A549 (cell line): ENCODE measurements around the gene LELP1. TPM values are rescaled to one million over a fixed set of nuclear protein-coding genes. Genes with fewer than 3 reads are reported as not detected.

Source experiments
- ATAC-seq, 2 experiments: fragments of 200-7000 bp in 1 of 2; fragments of >200 bp in 1 of 2; cut with Nextera tagmentation in 1 of 2; cut with Tn5 transposase in 1 of 2; 3 replicates each; pipeline versions ENCODE4 v1.8.0 to v1.9.1; 2018 to 2020; ENCODE audit warnings: mild to moderate bottlenecking in 1 of 2, moderate library complexity in 1 of 2
- CTCF ChIA-PET: fragments of 300-600 bp; sonication (Branson Sonifier 250); formaldehyde crosslinking; extraction: SDS; loops from one replicate; lab custom pipeline; 2021; ENCODE audit warnings: antibody characterized with exemption, inconsistent platforms; lab: Yijun Ruan, JAX
- POLR2A ChIA-PET: fragments of 350-600 bp; formaldehyde crosslinking; extraction: SDS; loops from one replicate; lab custom pipeline; 2021; ENCODE audit warnings: antibody characterized with exemption, inconsistent platforms; lab: Yijun Ruan, JAX
- DNase-seq, 2 experiments: peaks; one replicate each; pipeline versions ENCODE4 v3.0.0 to v3.0.0-alpha.2; 2011 to 2016; ENCODE audit warnings: low read depth in 1 of 2, low spot score in 1 of 2
- FAIRE-seq: peaks from 2 replicates; lab custom pipeline; 2011; peaks lifted over from hg19 to GRCh38; lab: Jason Lieb, UNC
- H3K27ac ChIP-seq, 2 experiments: fragments of >200 bp; sonication (Bioruptor Twin); formaldehyde crosslinking; 3 replicates each; pipeline ENCODE4 v1.5.1; 2016 to 2017
- H3K4me1 ChIP-seq: fragments of >200 bp; sonication (Bioruptor Twin); formaldehyde crosslinking; 3 replicates; pipeline ENCODE4 v1.6.1; 2016
- H3K4me2 ChIP-seq: fragments of >200 bp; sonication (Bioruptor Twin); formaldehyde crosslinking; 3 replicates; pipeline ENCODE4 v1.6.1; 2016
- H3K4me3 ChIP-seq: fragments of >200 bp; sonication (Bioruptor Twin); formaldehyde crosslinking; 3 replicates; pipeline ENCODE4 v1.5.1; 2016
- H3K9me3 ChIP-seq: fragments of >200 bp; sonication (Bioruptor Twin); formaldehyde crosslinking; 3 replicates; pipeline ENCODE4 v1.6.1; 2016
- BHLHE40 ChIP-seq: IDR thresholded peaks from 2 replicates; pipeline ENCODE4 v1.6.1; 2012; ENCODE audit warnings: low read depth, low read length, inconsistent platforms
- CEBPB ChIP-seq, 2 experiments: fragments of >200 bp in 1 of 2; sonication (Bioruptor Twin) in 1 of 2; formaldehyde crosslinking in 1 of 2; IDR thresholded peaks; 2 replicates each; pipeline ENCODE4 v1.6.1; 2012 to 2016
- EP300 ChIP-seq, 2 experiments: fragments of >200 bp; sonication (Bioruptor Twin); formaldehyde crosslinking; IDR thresholded peaks; 2 replicates in 1 of 2; 3 replicates in 1 of 2; pipeline ENCODE4 v1.6.1; 2016 to 2017
- ESRRA ChIP-seq: fragments of 150-350 bp; IDR thresholded peaks from 2 replicates; pipeline ENCODE4 v1.6.1; 2014; ENCODE audit warnings: mild to moderate bottlenecking, low read length, borderline replicate concordance
- FOSB ChIP-seq: fragments of 250-450 bp; sonication (Bioruptor Pico); IDR thresholded peaks from 2 replicates; pipeline ENCODE4 v1.5.0; 2020; ENCODE audit warnings: mild to moderate bottlenecking, moderate library complexity
- FOXS1 ChIP-seq: fragments of 250-450 bp; sonication (Bioruptor Pico); IDR thresholded peaks from 2 replicates; pipeline ENCODE4 v1.5.0; 2020; ENCODE audit warnings: mild to moderate bottlenecking, moderate library complexity
- HES2 ChIP-seq: fragments of >200 bp; sonication (Bioruptor Twin); formaldehyde crosslinking; IDR thresholded peaks from 2 replicates; pipeline ENCODE4 v1.6.1; 2016
- KDM1A ChIP-seq: fragments of 200-600 bp; sonication (generic); IDR thresholded peaks from 2 replicates; pipeline ENCODE4 v1.6.1; 2016; ENCODE audit warnings: low read depth, mild to moderate bottlenecking
- PBX3 ChIP-seq: IDR thresholded peaks from 2 replicates; pipeline ENCODE4 v1.6.1; 2012
- RARB ChIP-seq: fragments of 250-450 bp; sonication (Bioruptor Pico); IDR thresholded peaks from 2 replicates; pipeline ENCODE4 v1.8.0; 2021; ENCODE audit warnings: mild to moderate bottlenecking, moderate library complexity
- ZSCAN20 ChIP-seq: fragments of 250-450 bp; sonication (Bioruptor Pico); IDR thresholded peaks from 2 replicates; pipeline ENCODE4 v1.8.0; 2022; ENCODE audit warnings: mild to moderate bottlenecking, moderate library complexity
- WGBS: methylation state at CpG from one replicate; pipeline ENCODE4 v1.1.6; 2017; ENCODE audit errors: missing lambda C conversion rate; 5-methylcytosine and 5-hydroxymethylcytosine counted together
- polyA plus RNA-seq, 4 experiments: library from polyadenylated mRNA; depleted of rRNA in 3 of 4; stranded (reverse); fragments of >200 nt; fragmentation: RNase III in 1 of 4; extraction: RNeasy Plus Mini Kit Qiagen cat#74134 plus additional on column Dnase treatment in 1 of 4; gene quantifications; 2 replicates in 3 of 4; 3 replicates in 1 of 4; pipeline ENCODE4 v1.2.3, GENCODE V29; 2011 to 2017

The LELP1 gene
- polyA plus RNA-seq, 2 of the 4 experiments (the other 2 are of a cell fraction), result not detected

GRCh38 chr1:153253693-153254092 lies 50.5 kb downstream of the LELP1 start:
- Histone ChIP-seq H3K9me3 (no peaks in the 10 kb centered on the region), H3K4me2 (no peak overlapping the region), H3K4me3 (no peak overlapping the region), H3K4me1 (no peaks in the 10 kb centered on the region)
- CTCF ChIA-PET, result interaction anchor here (1.1 to 2.1 kb wide), 2 partner anchors 23 to 46 kb away, joined by 3 to 5 read pairs; no protein-coding TSS in a partner anchor
- 7% methylated on average over 1 of the region's 1 CpG for WGBS
- FAIRE-seq, result no peak
- POLR2A ChIA-PET, result no interaction called here
- TF ChIP-seq CEBPB (IDR thresholded peaks at IDR 0.05) (no peak), ZSCAN20 (CRISPR knock-in tag) (no peak), FOXS1 (CRISPR knock-in tag) (no peak), PBX3 (no peak), KDM1A (no peak), FOSB (no peak), HES2 (no peak), ESRRA (no peak), RARB (CRISPR knock-in tag) (no peak), BHLHE40 (no peak), EP300 (IDR thresholded peaks at IDR 0.05) (no peak)
- TF ChIP-seq, all 56 proteins: peak for 0
- no peak for ATAC-seq
- H3K27ac ChIP-seq, result no peak overlapping the region
- DNase-seq, result no peak

Other genes with a start within 250 kb of the LELP1 start
- not detected in 2 replicates for gene SPRR4, start 232.8 kb upstream of the LELP1 start, polyA plus RNA-seq (2011; rRNA removed)
- gene SPRR4, start 232.8 kb upstream of the LELP1 start, polyA plus RNA-seq (2017; fragmentation: RNase III; extraction: RNeasy Plus Mini Kit Qiagen cat#74134 plus additional on column Dnase treatment), result not detected in 3 replicates
- not detected in 2 replicates for gene SPRR1A, start 219.3 kb upstream of the LELP1 start, polyA plus RNA-seq (2011; rRNA removed)
- not detected in 3 replicates for gene SPRR1A, start 219.3 kb upstream of the LELP1 start, polyA plus RNA-seq (2017; fragmentation: RNase III; extraction: RNeasy Plus Mini Kit Qiagen cat#74134 plus additional on column Dnase treatment)
- not detected in 2 replicates for gene SPRR3, start 201.7 kb upstream of the LELP1 start, polyA plus RNA-seq (2011; rRNA removed)
- not detected in 3 replicates for gene SPRR3, start 201.7 kb upstream of the LELP1 start, polyA plus RNA-seq (2017; fragmentation: RNase III; extraction: RNeasy Plus Mini Kit Qiagen cat#74134 plus additional on column Dnase treatment)
- gene SPRR1B, start 172.2 kb upstream of the LELP1 start, polyA plus RNA-seq (2011; rRNA removed), result not detected in 2 replicates
- gene SPRR1B, start 172.2 kb upstream of the LELP1 start, polyA plus RNA-seq (2017; fragmentation: RNase III; extraction: RNeasy Plus Mini Kit Qiagen cat#74134 plus additional on column Dnase treatment), result not detected in 3 replicates
- not detected in 2 replicates for gene SPRR2D, start 162.3 kb upstream of the LELP1 start, polyA plus RNA-seq (2011; rRNA removed)
- not detected in 3 replicates for gene SPRR2D, start 162.3 kb upstream of the LELP1 start, polyA plus RNA-seq (2017; fragmentation: RNase III; extraction: RNeasy Plus Mini Kit Qiagen cat#74134 plus additional on column Dnase treatment)
- gene SPRR2A, start 145.9 kb upstream of the LELP1 start, polyA plus RNA-seq (2011; rRNA removed), result not detected in 2 replicates
- not detected in 3 replicates for gene SPRR2A, start 145.9 kb upstream of the LELP1 start, polyA plus RNA-seq (2017; fragmentation: RNase III; extraction: RNeasy Plus Mini Kit Qiagen cat#74134 plus additional on column Dnase treatment)
- not detected in 2 replicates for gene SPRR2B, start 131.8 kb upstream of the LELP1 start, polyA plus RNA-seq (2011; rRNA removed)
- gene SPRR2B, start 131.8 kb upstream of the LELP1 start, polyA plus RNA-seq (2017; fragmentation: RNase III; extraction: RNeasy Plus Mini Kit Qiagen cat#74134 plus additional on column Dnase treatment), result not detected in 3 replicates
- not detected in 2 replicates for gene SPRR2E, start 108.9 kb upstream of the LELP1 start, polyA plus RNA-seq (2011; rRNA removed)
- gene SPRR2E, start 108.9 kb upstream of the LELP1 start, polyA plus RNA-seq (2017; fragmentation: RNase III; extraction: RNeasy Plus Mini Kit Qiagen cat#74134 plus additional on column Dnase treatment), result not detected in 3 replicates
- not detected in 2 replicates for gene SPRR2F, start 89.9 kb upstream of the LELP1 start, polyA plus RNA-seq (2011; rRNA removed)
- gene SPRR2F, start 89.9 kb upstream of the LELP1 start, polyA plus RNA-seq (2017; fragmentation: RNase III; extraction: RNeasy Plus Mini Kit Qiagen cat#74134 plus additional on column Dnase treatment), result not detected in 3 replicates
- gene SPRR2G, start 52.5 kb upstream of the LELP1 start, polyA plus RNA-seq (2011; rRNA removed), result not detected in 2 replicates
- not detected in 3 replicates for gene SPRR2G, start 52.5 kb upstream of the LELP1 start, polyA plus RNA-seq (2017; fragmentation: RNase III; extraction: RNeasy Plus Mini Kit Qiagen cat#74134 plus additional on column Dnase treatment)
- not detected in 2 replicates for gene PRR9, start 14.2 kb downstream of the LELP1 start, polyA plus RNA-seq (2011; rRNA removed)
- gene PRR9, start 14.2 kb downstream of the LELP1 start, polyA plus RNA-seq (2017; fragmentation: RNase III; extraction: RNeasy Plus Mini Kit Qiagen cat#74134 plus additional on column Dnase treatment), result not detected in 3 replicates
- not detected in 2 replicates for gene LORICRIN, start 56.3 kb downstream of the LELP1 start, polyA plus RNA-seq (2011; rRNA removed)
- not detected in 3 replicates for gene LORICRIN, start 56.3 kb downstream of the LELP1 start, polyA plus RNA-seq (2017; fragmentation: RNase III; extraction: RNeasy Plus Mini Kit Qiagen cat#74134 plus additional on column Dnase treatment)
- not detected in 2 replicates for gene PGLYRP3, start 109.5 kb downstream of the LELP1 start, polyA plus RNA-seq (2011; rRNA removed)
- not detected in 3 replicates for gene PGLYRP3, start 109.5 kb downstream of the LELP1 start, polyA plus RNA-seq (2017; fragmentation: RNase III; extraction: RNeasy Plus Mini Kit Qiagen cat#74134 plus additional on column Dnase treatment)
- gene PGLYRP4, start 145.4 kb downstream of the LELP1 start, polyA plus RNA-seq (2011; rRNA removed), result not detected in 2 replicates
- gene PGLYRP4, start 145.4 kb downstream of the LELP1 start, polyA plus RNA-seq (2017; fragmentation: RNase III; extraction: RNeasy Plus Mini Kit Qiagen cat#74134 plus additional on column Dnase treatment), result not detected in 3 replicates
- gene S100A9, start 154.4 kb downstream of the LELP1 start, polyA plus RNA-seq (2011; rRNA removed), result 0.86 and 0.90 TPM in 2 replicates
- 1.7 to 4.6 TPM (median 3.1 TPM) in 3 replicates for gene S100A9, start 154.4 kb downstream of the LELP1 start, polyA plus RNA-seq (2017; fragmentation: RNase III; extraction: RNeasy Plus Mini Kit Qiagen cat#74134 plus additional on column Dnase treatment)
- not detected in 2 replicates for gene S100A12, start 172.2 kb downstream of the LELP1 start, polyA plus RNA-seq (2011; rRNA removed)
- not detected in 3 replicates for gene S100A12, start 172.2 kb downstream of the LELP1 start, polyA plus RNA-seq (2017; fragmentation: RNase III; extraction: RNeasy Plus Mini Kit Qiagen cat#74134 plus additional on column Dnase treatment)
- not detected in 2 replicates for gene S100A8, start 187.6 kb downstream of the LELP1 start, polyA plus RNA-seq (2011; rRNA removed)
- not detected in 3 replicates for gene S100A8, start 187.6 kb downstream of the LELP1 start, polyA plus RNA-seq (2017; fragmentation: RNase III; extraction: RNeasy Plus Mini Kit Qiagen cat#74134 plus additional on column Dnase treatment)
- gene S100A7A, start 213.1 kb downstream of the LELP1 start, polyA plus RNA-seq (2011; rRNA removed), result not detected in 2 replicates
- gene S100A7A, start 213.1 kb downstream of the LELP1 start, polyA plus RNA-seq (2017; fragmentation: RNase III; extraction: RNeasy Plus Mini Kit Qiagen cat#74134 plus additional on column Dnase treatment), result not detected in 3 replicates